ENCODE measurements around the gene ANKRD33B.

- TF ChIP-seq, protein P1, sequence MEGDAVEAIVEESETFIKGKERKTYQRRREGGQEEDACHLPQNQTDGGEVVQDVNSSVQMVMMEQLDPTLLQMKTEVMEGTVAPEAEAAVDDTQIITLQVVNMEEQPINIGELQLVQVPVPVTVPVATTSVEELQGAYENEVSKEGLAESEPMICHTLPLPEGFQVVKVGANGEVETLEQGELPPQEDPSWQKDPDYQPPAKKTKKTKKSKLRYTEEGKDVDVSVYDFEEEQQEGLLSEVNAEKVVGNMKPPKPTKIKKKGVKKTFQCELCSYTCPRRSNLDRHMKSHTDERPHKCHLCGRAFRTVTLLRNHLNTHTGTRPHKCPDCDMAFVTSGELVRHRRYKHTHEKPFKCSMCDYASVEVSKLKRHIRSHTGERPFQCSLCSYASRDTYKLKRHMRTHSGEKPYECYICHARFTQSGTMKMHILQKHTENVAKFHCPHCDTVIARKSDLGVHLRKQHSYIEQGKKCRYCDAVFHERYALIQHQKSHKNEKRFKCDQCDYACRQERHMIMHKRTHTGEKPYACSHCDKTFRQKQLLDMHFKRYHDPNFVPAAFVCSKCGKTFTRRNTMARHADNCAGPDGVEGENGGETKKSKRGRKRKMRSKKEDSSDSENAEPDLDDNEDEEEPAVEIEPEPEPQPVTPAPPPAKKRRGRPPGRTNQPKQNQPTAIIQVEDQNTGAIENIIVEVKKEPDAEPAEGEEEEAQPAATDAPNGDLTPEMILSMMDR (IDR thresholded peaks at IDR 0.05; ENCODE audit: borderline replicate concordance, extremely low read depth, low read length, poor library complexity, severe bottlenecking): no peak
- TF ChIP-seq EZH2 (IDR thresholded peaks at IDR 0.05; ENCODE audit: borderline replicate concordance, low read depth, low read length, severe bottlenecking): no peak
These were observed 31.9 kb downstream of the ANKRD33B start for GRCh38 chr5:10595672-10596309.

All from DND-41 (cell line).